HG02588 (cell line): ENCODE results near the gene CDK15.
"Not testable (repeated sequence)": the region's sequence is repeated elsewhere in the genome, so short reads cannot be mapped to it uniquely, and the experiment has no call there.

Experiments
- ATAC-seq: cut with Tn5 transposase; IDR thresholded peaks from one replicate; pipeline ENCODE4 v1.9.1; 2021; ENCODE audit warnings: mild to moderate bottlenecking, moderate library complexity; ENCODE audit not compliant: unreplicated experiment

Gene CDK15

GRCh38 chr2:201788371-201788770 is 18.0 kb upstream of the CDK15 start:
- ATAC-seq: no peak

GRCh38 chr2:201789395-201789794 is 16.9 kb upstream of the CDK15 start:
- ATAC-seq: no peak

- ATAC-seq: no peak
Measured at GRCh38 chr2:201790291-201790690, 16.0 kb upstream of the CDK15 start.

GRCh38 chr2:201790989-201791388 is 15.3 kb upstream of the CDK15 start:
- ATAC-seq: no peak

GRCh38 chr2:201793631-201794030 is 12.7 kb upstream of the CDK15 start:
- ATAC-seq: no peak

GRCh38 chr2:201794294-201794693 is 12.0 kb upstream of the CDK15 start:
- ATAC-seq: no peak

GRCh38 chr2:201795607-201796477 is 10.5 kb upstream of the CDK15 start:
- ATAC-seq: no peak

- ATAC-seq: no peak
Measured at GRCh38 chr2:201796478-201796865, 9.9 kb upstream of the CDK15 start.

- ATAC-seq: no peak
Measured at GRCh38 chr2:201797175-201797840, 9.0 kb upstream of the CDK15 start.

- no peak for ATAC-seq
Measured at GRCh38 chr2:201798252-201798913, 8.0 kb upstream of the CDK15 start.

- not testable (repeated sequence) for ATAC-seq
Measured at GRCh38 chr2:201798914-201799285, 7.4 kb upstream of the CDK15 start.

- no peak for ATAC-seq
Measured at GRCh38 chr2:201807452-201807999, 1.2 kb downstream of the CDK15 start.

- no peak for ATAC-seq
Measured at GRCh38 chr2:201808027-201808426, 1.7 kb downstream of the CDK15 start.

- no peak for ATAC-seq
Measured at GRCh38 chr2:201809633-201810032, 3.3 kb downstream of the CDK15 start.

GRCh38 chr2:201810604-201811003 is 4.3 kb downstream of the CDK15 start:
- not testable (repeated sequence) for ATAC-seq

- ATAC-seq: no peak
Measured at GRCh38 chr2:201813996-201814760, 7.8 kb downstream of the CDK15 start.

- no peak for ATAC-seq
Measured at GRCh38 chr2:201816657-201817575, 10.6 kb downstream of the CDK15 start.

- ATAC-seq: no peak
Measured at GRCh38 chr2:201820383-201821007, 14.2 kb downstream of the CDK15 start.

GRCh38 chr2:201821080-201821479 is 14.7 kb downstream of the CDK15 start:
- no peak for ATAC-seq
